ENCODE measurements around the gene GFRA4.

- TF ChIP-seq EP300 (IDR thresholded peaks at IDR 0.05; ENCODE audit: borderline replicate concordance in 1 of 2, low read depth in 1 of 2, low read length in 1 of 2) (no peak), JUND (IDR thresholded peaks at IDR 0.05) (no peak), USF1 (IDR thresholded peaks at IDR 0.05; ENCODE audit: borderline replicate concordance, low read depth) (no peak), FOXM1 (IDR thresholded peaks at IDR 0.05; ENCODE audit: low read depth) (no peak), CTCF (IDR thresholded peaks at IDR 0.05) (no peak), SIN3A (IDR thresholded peaks at IDR 0.05; ENCODE audit: borderline replicate concordance, low read depth, low read length) (no peak), MEF2A (IDR thresholded peaks at IDR 0.05; ENCODE audit: borderline replicate concordance, low read depth) (no peak), TAF1 (IDR thresholded peaks at IDR 0.05; ENCODE audit: borderline replicate concordance, low read depth, low read length) (no peak), MAX (IDR thresholded peaks at IDR 0.05; ENCODE audit: low read depth) (no peak), FOSL2 (IDR thresholded peaks at IDR 0.05; ENCODE audit: borderline replicate concordance, low read depth) (no peak), REST (IDR thresholded peaks at IDR 0.05; ENCODE audit: low read depth, low read length) (no peak)
These were observed 40.8 kb downstream of the GFRA4 start for GRCh38 chr20:3622406-3622805.
